Measurements from ENCODE around the gene WDR35.

Gene WDR35

GRCh38 chr2:19865151-19865550 is 124.8 kb downstream of the WDR35 start:
- DNase-seq, result no peak

GRCh38 chr2:19864381-19864780 is 125.5 kb downstream of the WDR35 start:
- DNase-seq, result peak in 1 of 2 experiments; percentile 18

GRCh38 chr2:19863303-19864041 is 126.4 kb downstream of the WDR35 start:
- DNase-seq, result peak; percentile 30 to 56

- no peak for DNase-seq
Observed at GRCh38 chr2:19861813-19862212, 128.1 kb downstream of the WDR35 start.
